GM20431 (cell line): ENCODE measurements around the gene UBE2G2.

Source experiments
- in situ Hi-C: fragments of 300-500 bp; cut with MseI, MboI; formaldehyde crosslinking; loops from one replicate; pipeline ENCODE4 v1.15.0; 2020; ENCODE audit warnings: low sequenced_read_pairs; ENCODE audit not compliant: unreplicated experiment

The UBE2G2 gene

GRCh38 chr21:44801468-44802395 is at the start of gene UBE2G2:
Gene UBE2G2 (minus strand): TSS chr21:44801820. CDS start chr21:44801748, 72 bp downstream.
- in situ Hi-C loops, result no loop called here

DNA sequence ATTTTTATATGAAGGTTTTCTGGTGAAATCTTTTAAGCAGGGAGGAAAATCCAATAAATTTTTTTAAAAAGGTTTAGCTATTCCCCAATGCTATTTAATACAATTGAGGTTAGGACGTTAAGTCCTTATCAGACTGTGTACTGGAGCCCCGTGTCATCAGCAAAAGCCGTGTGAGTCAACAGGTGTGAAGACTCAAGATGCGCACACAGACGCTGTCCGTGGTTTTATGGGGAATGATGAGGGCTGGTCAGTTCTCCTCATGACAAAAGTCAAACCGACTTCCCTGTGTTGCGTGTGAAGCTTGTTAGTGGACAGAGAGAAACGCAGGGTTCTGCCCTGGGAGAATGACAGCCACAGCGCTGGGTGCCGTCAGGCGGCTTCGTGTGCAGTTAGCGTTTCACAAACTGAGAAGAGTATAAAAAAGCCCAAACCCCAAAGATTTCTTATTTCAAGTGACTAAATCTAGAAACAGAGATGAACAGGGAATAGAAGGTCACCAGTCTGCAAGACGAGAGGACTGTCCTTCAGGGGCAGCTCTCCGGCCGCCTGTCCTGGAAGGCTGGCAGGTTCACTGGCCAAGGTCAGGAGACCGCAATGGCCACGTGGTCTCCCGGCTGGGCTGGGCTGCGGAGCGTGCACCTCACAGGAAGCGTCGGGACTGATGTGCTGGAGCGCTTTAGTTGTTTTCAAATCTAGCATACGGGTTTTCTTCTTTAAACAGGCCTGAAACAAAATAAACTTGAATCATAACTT is 49.5 kb upstream of the UBE2G2 start:
- in situ Hi-C loops, result no loop called here

GRCh38 chr21:44850208-44850800 is 48.7 kb upstream of the UBE2G2 start:
- in situ Hi-C loops, result no loop called here

DNA sequence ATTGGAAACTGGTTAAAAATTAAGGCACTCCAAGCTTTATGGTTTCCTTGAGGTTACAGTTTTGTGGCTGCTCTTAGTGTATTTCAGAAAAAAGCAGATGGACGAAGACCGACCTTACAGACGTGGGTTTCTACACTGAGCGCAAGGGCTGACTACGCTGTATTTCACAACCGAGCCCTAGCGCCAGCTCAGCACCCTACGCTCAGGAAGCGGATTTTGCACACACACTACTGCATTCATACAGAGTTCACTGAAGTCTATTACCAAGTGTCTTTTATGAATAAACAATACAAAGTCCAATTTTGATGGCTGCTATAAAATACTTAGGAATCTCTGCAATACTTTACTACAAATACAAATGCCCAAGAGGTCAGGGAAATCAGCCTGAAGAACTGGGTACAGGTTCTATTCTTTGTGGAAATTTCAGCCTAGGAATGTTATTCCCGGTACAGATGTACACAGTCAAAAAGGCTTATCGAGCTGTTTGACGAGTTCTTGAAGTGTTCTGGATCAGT is 48.1 kb upstream of the UBE2G2 start:
- in situ Hi-C loops, result no loop called here

DNA sequence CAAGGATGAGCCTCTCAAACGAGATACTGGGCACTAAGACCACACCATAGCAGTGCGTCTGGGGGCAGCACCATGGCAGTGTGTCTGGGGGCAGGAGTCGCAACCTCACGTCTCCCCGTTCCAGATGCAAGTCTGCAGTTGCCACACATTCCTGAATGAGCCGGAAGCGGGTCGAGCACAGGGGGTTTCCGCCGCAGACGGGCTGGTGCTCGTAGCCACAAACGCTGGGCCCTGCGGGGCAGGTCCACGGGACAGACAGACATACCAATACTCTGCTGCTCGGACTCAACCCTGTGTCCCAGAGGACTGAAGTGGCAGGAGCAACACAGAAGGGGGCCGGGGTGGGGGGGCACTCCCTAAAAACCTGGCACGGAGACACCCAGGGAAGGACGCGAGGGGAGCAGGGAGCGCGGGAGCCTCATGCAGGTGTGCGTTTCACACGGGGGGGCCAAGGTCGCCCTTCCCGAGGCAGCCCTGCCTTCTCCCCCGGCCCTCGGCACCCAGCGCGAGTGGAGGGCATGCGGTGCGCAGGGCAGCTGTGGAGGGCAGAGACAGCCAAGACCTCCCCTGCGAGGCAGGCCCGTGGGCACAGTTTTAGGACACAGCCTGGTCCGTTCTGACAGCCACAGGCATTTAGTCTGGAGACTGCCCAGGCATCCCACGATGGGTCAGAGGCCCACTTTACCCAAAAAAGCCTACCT is 47.4 kb upstream of the UBE2G2 start:
- in situ Hi-C loops, result no loop called here

DNA sequence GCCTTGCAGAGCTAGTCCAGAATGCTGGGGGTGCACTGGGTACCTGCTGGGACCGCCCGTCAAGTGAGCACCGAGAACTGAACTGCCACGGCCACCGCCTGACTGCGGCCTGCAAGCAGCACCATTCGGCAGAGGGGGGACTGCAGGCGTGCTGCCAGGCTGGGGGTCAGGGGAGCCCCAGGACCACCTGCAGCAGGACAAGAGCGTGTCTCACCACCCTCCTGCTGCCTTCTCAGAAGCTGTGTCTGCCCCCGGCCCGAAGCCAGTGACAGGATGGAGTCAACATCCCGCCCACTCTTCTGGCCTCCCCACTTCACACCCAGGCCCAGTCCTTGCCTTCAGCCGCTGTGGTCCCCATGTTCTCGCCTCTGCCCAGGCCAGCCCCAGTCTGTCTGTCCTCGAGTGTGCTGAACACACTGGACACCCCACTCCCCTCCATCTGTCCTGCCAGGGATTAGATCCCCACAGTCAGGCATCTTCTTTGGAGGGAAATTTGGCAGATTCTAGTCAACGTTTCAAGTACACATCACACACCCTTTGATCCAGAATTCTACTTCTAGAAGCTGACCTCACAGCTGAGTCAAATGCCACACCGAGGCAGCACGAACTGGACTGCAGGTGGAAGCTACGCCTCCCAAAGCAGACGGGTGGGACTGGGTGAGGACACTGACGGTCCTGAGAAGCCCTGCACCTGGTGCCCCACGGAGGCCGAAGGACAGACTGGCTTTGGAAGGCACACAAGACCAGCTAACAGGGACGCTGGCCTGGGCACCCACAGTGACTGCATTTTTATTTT is 45.8 kb upstream of the UBE2G2 start:
- in situ Hi-C loops, result no loop called here

DNA sequence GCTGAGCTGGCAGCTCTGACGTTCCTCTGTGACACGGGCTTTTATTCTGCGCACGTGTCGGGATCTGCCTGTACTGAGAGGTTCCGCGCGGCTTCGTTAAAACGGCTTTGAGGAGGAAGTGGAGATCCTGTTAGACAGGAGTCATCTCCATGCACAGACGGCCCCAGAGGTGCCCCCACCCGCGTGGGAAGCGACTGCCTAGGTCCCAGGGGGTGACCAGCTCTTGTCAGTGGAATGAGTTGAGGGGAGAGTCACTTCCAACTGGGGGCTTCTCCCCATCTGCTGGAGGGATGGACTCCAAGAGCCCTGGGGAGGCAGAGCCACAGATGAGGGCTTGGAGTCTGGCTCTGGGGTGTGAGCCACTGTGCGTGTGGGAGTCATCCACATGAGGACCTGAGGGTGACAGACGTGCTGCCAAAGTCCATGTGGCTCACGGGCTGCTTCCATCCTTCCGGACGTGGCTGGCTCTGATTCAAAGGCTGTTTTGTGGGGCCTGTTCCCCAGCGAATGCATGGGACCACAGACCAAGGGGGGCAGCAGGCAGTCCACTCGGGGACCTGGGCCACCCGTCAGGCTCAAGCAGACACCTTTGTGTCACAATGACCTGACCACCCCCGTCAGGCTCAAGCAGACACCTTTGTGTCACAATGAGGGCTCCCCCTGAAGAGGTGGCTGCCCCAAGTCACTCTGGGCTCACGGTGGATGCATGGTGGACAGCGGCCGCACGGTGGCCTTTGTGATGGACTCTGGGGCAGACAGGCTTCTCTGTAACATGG is 45.1 kb upstream of the UBE2G2 start:
- in situ Hi-C loops, result no loop called here

DNA sequence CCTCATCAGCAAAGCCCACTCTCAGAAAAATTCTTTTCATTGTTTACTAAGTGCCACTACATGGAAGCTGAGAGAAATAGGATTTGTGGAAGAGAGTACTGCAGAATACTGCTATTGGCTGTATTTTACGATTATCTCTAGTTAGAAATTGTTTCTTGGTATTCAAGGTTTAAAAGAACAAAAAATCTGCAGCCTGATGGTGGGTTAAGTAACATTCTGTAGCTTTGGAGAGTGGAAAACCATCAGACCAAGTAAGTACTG is 44.5 kb upstream of the UBE2G2 start:
- in situ Hi-C loops, result no loop called here

DNA sequence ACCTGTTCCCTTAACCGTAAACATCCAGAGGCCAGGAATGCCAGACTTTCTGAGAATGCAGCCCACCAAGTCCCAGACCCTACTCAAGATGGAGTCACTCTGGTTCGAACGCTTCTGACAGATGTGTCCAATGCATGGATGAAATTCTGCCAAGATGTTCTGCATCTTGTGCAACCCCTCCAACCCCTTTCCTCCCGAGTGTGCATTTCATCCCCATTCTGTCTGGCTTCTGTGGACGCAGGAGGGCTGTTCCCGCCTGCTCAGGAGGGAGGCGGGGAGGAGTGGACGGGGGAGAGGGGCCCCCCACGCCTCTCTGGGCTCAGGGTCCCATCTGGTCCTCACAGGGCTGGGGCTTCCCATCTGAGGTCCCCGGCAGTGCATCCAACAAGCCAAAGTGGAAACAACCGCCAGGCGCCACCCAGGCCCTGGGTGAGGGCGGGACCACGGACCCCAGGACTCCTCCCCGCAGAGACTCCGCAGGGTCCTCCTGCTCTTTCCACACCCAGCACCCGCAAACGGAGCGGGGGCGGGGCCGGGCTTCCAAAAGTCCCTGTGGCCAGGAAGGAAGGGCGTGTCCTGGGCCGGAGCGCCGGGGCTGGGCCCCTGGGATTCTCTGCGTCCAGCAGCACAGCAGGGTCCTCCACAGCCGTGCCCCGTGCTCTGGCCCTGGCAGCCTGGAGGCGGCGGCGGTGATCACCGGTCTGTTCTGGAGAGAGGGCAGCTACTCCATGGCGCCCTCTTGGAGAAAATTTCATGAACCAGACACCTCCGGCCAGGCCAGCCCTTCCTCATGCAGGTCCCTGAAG is 44.0 kb upstream of the UBE2G2 start:
- in situ Hi-C loops, result no loop called here

- in situ Hi-C loops, result no loop called here
Observed at GRCh38 chr21:44844256-44844655, 42.6 kb upstream of the UBE2G2 start.

GRCh38 chr21:44842721-44843445 is 41.3 kb upstream of the UBE2G2 start:
- in situ Hi-C loops, result no loop called here

DNA sequence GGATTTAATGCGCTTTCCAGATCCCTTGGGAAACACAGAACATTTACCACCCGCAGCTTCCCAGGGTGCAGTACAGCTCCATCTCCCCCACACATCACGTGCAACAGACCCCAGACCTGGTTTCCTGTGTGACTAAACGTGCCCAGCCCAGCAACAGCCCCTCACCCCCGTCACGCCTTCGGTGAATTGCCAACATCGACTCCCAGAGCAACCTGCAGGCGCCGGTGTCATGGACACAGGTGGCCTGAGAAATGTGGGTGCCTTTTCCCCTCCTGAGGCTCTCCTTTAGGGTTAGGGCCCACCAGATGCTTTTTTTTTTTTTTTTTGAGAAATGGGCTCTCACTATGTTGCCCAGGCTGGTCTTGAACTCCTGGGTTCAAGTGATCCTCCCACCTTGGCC is 40.5 kb upstream of the UBE2G2 start:
- in situ Hi-C loops, result no loop called here

DNA sequence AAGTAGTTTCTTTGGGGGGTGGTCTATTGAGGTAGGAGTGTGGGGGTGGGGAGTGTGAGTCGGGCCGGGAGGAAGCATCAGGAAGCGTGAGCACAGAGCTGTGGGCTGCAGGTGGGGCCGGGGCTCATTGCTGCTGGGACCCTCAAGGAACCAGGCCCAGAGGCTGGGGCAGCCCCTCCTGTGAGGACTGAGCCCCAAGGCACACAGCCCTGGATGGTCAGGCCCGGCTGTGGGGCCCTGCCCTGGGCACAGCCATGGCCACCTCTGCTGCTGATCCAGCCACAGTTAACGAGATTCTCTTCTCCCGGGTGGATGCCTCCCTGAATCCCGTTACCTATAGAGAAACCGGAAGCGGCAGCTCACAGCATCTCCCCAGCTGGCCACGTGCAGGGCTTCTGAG is 39.2 kb upstream of the UBE2G2 start:
- in situ Hi-C loops, result no loop called here

GRCh38 chr21:44838951-44839350 is 37.3 kb upstream of the UBE2G2 start:
- in situ Hi-C loops, result no loop called here

DNA sequence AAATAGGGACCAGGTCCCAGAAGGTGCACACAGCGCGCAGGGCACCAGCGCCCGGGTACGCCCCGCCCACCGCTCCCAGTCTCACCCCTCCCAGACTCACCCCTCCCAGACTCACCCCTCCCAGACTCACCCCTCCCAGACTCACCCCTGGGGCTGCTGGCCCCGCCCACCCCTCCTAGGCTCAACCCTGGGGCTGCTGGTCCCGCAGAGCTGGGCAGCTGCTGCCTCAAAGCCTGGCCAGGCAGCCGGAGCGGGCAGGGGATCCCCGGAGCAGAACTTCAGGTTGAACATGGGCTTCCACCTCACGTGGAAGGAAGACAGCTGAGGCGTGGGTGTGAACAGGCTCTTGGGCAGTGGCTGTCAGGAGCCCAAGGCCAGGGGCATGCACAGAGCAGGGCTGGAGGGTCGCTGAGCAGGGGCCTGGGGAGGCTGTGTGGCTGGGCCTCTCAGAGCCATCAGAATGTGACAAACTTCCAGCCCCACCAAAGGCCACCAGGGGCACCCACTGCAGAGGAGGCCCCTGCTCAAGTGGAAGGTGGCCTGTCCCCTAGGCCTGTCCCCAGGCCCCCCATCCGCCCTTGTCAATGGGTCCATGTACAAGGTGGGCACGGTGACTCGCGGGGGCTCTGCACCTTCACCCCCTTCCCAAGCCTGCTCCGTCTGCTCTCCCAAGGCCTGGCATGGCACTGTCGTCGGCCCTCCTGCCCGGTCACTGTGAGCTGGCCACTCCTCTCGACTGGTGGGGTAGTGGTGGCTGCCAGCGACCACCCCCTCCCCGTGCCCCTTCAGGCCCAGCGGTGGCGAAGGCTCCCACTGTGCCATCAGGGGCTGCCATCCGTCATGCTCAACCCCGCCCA is 36.6 kb upstream of the UBE2G2 start:
- in situ Hi-C loops, result no loop called here

- in situ Hi-C loops, result no loop called here
Observed at GRCh38 chr21:44837537-44837936, 35.9 kb upstream of the UBE2G2 start.
